Lower leg skin (tissue), 4 donors: ENCODE measurements around the gene AP3D1. TPM values are rescaled to one million over a fixed set of nuclear protein-coding genes. Genes with fewer than 3 reads are reported as not detected.

ENCODE experiments used
- DNase-seq, 2 donors: peaks; one replicate each; pipeline ENCODE4 v3.0.0-alpha.2; 2019; ENCODE audit warnings: low spot score in 2 of 2
- H3K4me3 ChIP-seq: fragments of 200-600 bp; sonication (generic); 2 replicates; pipeline ENCODE4 v1.5.1; 2017; ENCODE audit warnings: mild to moderate bottlenecking, low read depth; ENCODE audit not compliant: poor library complexity, severe bottlenecking
- CTCF ChIP-seq, 3 donors: fragments of 450-650 bp; IDR thresholded peaks; one replicate each; pipeline ENCODE4 v1.5.1; 2016; ENCODE audit warnings: antibody characterized with exemption in 3 of 3, mild to moderate bottlenecking in 3 of 3, moderate library complexity in 2 of 3
- POLR2A ChIP-seq, 2 donors: fragments of 450-650 bp; IDR thresholded peaks; one replicate each; pipeline ENCODE4 v1.6.1; 2016 to 2017; ENCODE audit warnings: antibody characterized with exemption in 2 of 2, mild to moderate bottlenecking in 1 of 2, moderate library complexity in 1 of 2
- WGBS, 2 donors: methylation state at CpG; one replicate each; pipeline ENCODE4 v1.1.5; 2018; 5-methylcytosine and 5-hydroxymethylcytosine counted together
- intact Hi-C: fragments of 100-400 bp; cut with DNase I; formaldehyde crosslinking; loops from one replicate; pipeline ENCODE4 v1.15.0; 2023; ENCODE audit warnings: low total_unique reads
- total RNA-seq, 4 donors: library from RNA; depleted of rRNA; stranded (reverse); fragments of >200 nt; gene quantifications; one replicate each; pipeline ENCODE4 v1.1.0, GENCODE V29; 2016

Gene AP3D1
- total RNA-seq, 4 donors from 2014 or later, result 46.5 to 84.7 (median 71.8) TPM

GRCh38 chr19:2118438-2118837 is 32.9 kb downstream of the AP3D1 start:
- TF ChIP-seq CTCF (IDR thresholded peaks at IDR 0.05) (no peak), POLR2A (IDR thresholded peaks at IDR 0.05) (no peak)
- DNase-seq, result no peak
- no peak overlapping the region for H3K4me3 ChIP-seq
- intact Hi-C loops, result no loop called here
- 88 to 95% methylated on average over 8 to 14 of the region's 18 CpGs for WGBS, 2 donors

GRCh38 chr19:2117215-2117960 is 34.0 kb downstream of the AP3D1 start:
- intact Hi-C loops, result no loop called here
- 92 to 95% methylated on average over 21 to 26 of the region's 27 CpGs for WGBS, 2 donors
- no peak for TF ChIP-seq CTCF (IDR thresholded peaks at IDR 0.05)
- TF ChIP-seq POLR2A (IDR thresholded peaks at IDR 0.05), result no peak
- no peak for DNase-seq
- H3K4me3 ChIP-seq, result no peak overlapping the region

GRCh38 chr19:2116507-2116906 is 34.9 kb downstream of the AP3D1 start:
- no peak overlapping the region for H3K4me3 ChIP-seq
- WGBS, 2 donors, result 93 to 96% methylated on average over 23 to 25 of the region's 25 CpGs
- DNase-seq, result no peak
- intact Hi-C loops, result no loop called here
- TF ChIP-seq CTCF (IDR thresholded peaks at IDR 0.05) (no peak), POLR2A (IDR thresholded peaks at IDR 0.05) (no peak)

GRCh38 chr19:2115911-2116426 is 35.4 kb downstream of the AP3D1 start:
- TF ChIP-seq POLR2A (IDR thresholded peaks at IDR 0.05), result no peak
- H3K4me3 ChIP-seq, result no peak overlapping the region
- WGBS, 2 donors, result 96 to 98% methylated on average over 22 to 24 of the region's 24 CpGs
- DNase-seq, result no peak
- intact Hi-C loops, result no loop called here

GRCh38 chr19:2115324-2115723 is 36.0 kb downstream of the AP3D1 start:
- no peak overlapping the region for H3K4me3 ChIP-seq
- TF ChIP-seq POLR2A (IDR thresholded peaks at IDR 0.05), result no peak
- no peak for TF ChIP-seq CTCF (IDR thresholded peaks at IDR 0.05)
- no peak for DNase-seq
- intact Hi-C loops, result no loop called here
- 90% methylated on average over 21 to 25 of the region's 25 CpGs for WGBS, 2 donors

GRCh38 chr19:2114821-2115220 is 36.5 kb downstream of the AP3D1 start:
- no peak for DNase-seq
- 90 to 92% methylated on average over 5 to 21 of the region's 21 CpGs for WGBS, 2 donors
- H3K4me3 ChIP-seq, result no peak overlapping the region
- intact Hi-C loops, result no loop called here
- TF ChIP-seq CTCF (IDR thresholded peaks at IDR 0.05) (no peak), POLR2A (IDR thresholded peaks at IDR 0.05) (no peak)
